Mammary epithelial cell (primary cell): Measurements from ENCODE around the gene MBD3L1.

ENCODE experiments used
- CTCF ChIP-seq, 2 donors: IDR thresholded peaks in 1 of 2; conservative IDR thresholded peaks in 1 of 2; 2 replicates each; pipeline ENCODE4 v1.5.1; 2011 to 2012; ENCODE audit warnings: inconsistent platforms in 2 of 2, low read length in 2 of 2, mild to moderate bottlenecking in 2 of 2, control low read depth in 1 of 2, low read depth in 1 of 2; ENCODE audit not compliant: insufficient read depth in 1 of 2; ENCODE audit errors: extremely low read depth in 1 of 2
- EZH2 ChIP-seq: IDR thresholded peaks from 2 replicates; pipeline ENCODE4 v1.6.1; 2012; ENCODE audit warnings: low read length, inconsistent platforms, borderline replicate concordance

GRCh38 chr19:8831832-8832131 is 395 bp upstream of the MBD3L1 start:
- no peak for TF ChIP-seq CTCF (conservative IDR thresholded peaks at IDR 0.05 in 1 of 2, IDR thresholded peaks at IDR 0.05 in 1 of 2; ENCODE audit: extremely low read depth in 1 of 2, insufficient read depth in 1 of 2, low read depth in 1 of 2, low read length in 2 of 2)
- TF ChIP-seq EZH2 = no peak
